ENCODE results near the gene ZDHHC20.

- TF ChIP-seq CTCF (IDR thresholded peaks at IDR 0.05; ENCODE audit: low read length) (no peak), EZH2 (optimal IDR thresholded peaks at IDR 0.05; ENCODE audit: low read depth, low read length) (no peak), EZH2phosphoT487 (IDR thresholded peaks at IDR 0.05; ENCODE audit: low read length) (no peak)
Measured at GRCh38 chr13:21355304-21355703, 103.8 kb downstream of the ZDHHC20 start.
